ENCODE data around the gene CREM. TPM values are rescaled to one million over a fixed set of nuclear protein-coding genes. Genes with fewer than 3 reads are reported as not detected.

The CREM gene
- total and polyA plus RNA-seq, 8 donors, result 17.6 to 43.5 (median 33.9) TPM

DNA sequence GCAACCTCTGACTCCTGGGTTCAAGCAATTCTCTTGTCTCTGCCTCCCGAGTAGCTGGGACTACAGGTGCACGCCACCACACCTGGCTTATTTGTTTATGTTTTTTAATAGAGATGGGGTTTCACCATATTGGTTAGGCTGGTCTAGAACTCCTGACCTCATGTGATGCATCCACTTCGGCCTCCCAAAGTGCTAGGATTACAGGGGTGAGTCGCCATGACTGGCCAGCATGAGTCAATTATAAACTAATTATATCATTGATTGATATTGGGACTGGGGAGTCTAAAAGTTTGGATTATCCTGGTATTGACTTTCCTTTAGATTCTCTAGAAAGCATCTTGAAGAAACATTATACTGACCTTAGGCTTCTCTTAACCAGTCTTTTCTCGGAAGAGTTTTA is 135.8 kb downstream of the CREM start:
- intact Hi-C loops (cut with DNase I), result no loop called here
- TF ChIP-seq, protein P1, sequence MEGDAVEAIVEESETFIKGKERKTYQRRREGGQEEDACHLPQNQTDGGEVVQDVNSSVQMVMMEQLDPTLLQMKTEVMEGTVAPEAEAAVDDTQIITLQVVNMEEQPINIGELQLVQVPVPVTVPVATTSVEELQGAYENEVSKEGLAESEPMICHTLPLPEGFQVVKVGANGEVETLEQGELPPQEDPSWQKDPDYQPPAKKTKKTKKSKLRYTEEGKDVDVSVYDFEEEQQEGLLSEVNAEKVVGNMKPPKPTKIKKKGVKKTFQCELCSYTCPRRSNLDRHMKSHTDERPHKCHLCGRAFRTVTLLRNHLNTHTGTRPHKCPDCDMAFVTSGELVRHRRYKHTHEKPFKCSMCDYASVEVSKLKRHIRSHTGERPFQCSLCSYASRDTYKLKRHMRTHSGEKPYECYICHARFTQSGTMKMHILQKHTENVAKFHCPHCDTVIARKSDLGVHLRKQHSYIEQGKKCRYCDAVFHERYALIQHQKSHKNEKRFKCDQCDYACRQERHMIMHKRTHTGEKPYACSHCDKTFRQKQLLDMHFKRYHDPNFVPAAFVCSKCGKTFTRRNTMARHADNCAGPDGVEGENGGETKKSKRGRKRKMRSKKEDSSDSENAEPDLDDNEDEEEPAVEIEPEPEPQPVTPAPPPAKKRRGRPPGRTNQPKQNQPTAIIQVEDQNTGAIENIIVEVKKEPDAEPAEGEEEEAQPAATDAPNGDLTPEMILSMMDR (IDR thresholded peaks at IDR 0.05), result no peak
- no peak for DNase-seq
- H3K9me3 ChIP-seq, result peaks cover 0 to 8% of the 10 kb centered on the region in 2 donors
- no peaks in the 10 kb centered on the region for H3K36me3 ChIP-seq
- ATAC-seq, result no peak
- no peaks in the 10 kb centered on the region for H3K27me3 ChIP-seq
- no peak overlapping the region for H3K27ac ChIP-seq
- H3K4me1 ChIP-seq, result peaks cover 0 to 2% of the 10 kb centered on the region in 2 donors
- no peak overlapping the region for H3K4me3 ChIP-seq

Small RNA genes lying within 50 kb of the gene (microRNA-seq; reads per million reads assigned to microRNA genes)
- 3.9 to 4.4 reads per million in 2 donors for gene MIR3611

Other genes with a start within 250 kb of the CREM start
- 10 to 100 TPM; 28.7 to 36.3 TPM for gene CUL2, start 36.5 kb upstream of the CREM start, total RNA-seq
- gene CUL2, start 36.5 kb upstream of the CREM start, polyA plus RNA-seq (ENCODE audit: insufficient read length in 6 of 6), result 10 to 100 TPM; 35.1 to 42.5 (median 38.6) TPM
- gene CCNY, start 209.7 kb downstream of the CREM start, total RNA-seq, result 10 to 100 TPM; 60.9 to 68.1 TPM
- gene CCNY, start 209.7 kb downstream of the CREM start, polyA plus RNA-seq (ENCODE audit: insufficient read length in 6 of 6), result 10 to 100 TPM; 79.4 to 87.6 (median 83.5) TPM

All from left lung (tissue), 10 donors.